H7 (cell line): ENCODE measurements around the gene NUDT14. TPM values are rescaled to one million over a fixed set of nuclear protein-coding genes. Genes with fewer than 3 reads are reported as not detected.
A peak's percentile ranks its signal among the peaks of the same experiment; 100 is the strongest.

Source experiments
- DNase-seq: peaks from one replicate; pipeline ENCODE4 v3.0.0; 2012
- H3K27me3 ChIP-seq: 2 replicates; pipeline ENCODE4 v1.6.0; 2011; ENCODE audit warnings: mild to moderate bottlenecking, low read length; ENCODE audit not compliant: control insufficient read depth, insufficient read depth
- H3K36me3 ChIP-seq: replicated peaks from 2 replicates; pipeline ENCODE4 v1.5.1; 2011; ENCODE audit warnings: low read length; ENCODE audit not compliant: control insufficient read depth, insufficient read depth
- H3K4me3 ChIP-seq: 2 replicates; pipeline ENCODE4 v1.5.1; 2011; ENCODE audit warnings: low read depth, mild to moderate bottlenecking, control low read depth, low read length, moderate library complexity; ENCODE audit not compliant: insufficient read depth
- total RNA-seq: library from RNA; depleted of rRNA; stranded (reverse); fragments of >200 nt; shearing (Covaris generic); gene quantifications from 2 replicates; pipeline ENCODE4 v1.2.3, GENCODE V29; 2014

NUDT14 gene
- total RNA-seq, 1 experiment from 2014 or later = 33.6 TPM

DNA sequence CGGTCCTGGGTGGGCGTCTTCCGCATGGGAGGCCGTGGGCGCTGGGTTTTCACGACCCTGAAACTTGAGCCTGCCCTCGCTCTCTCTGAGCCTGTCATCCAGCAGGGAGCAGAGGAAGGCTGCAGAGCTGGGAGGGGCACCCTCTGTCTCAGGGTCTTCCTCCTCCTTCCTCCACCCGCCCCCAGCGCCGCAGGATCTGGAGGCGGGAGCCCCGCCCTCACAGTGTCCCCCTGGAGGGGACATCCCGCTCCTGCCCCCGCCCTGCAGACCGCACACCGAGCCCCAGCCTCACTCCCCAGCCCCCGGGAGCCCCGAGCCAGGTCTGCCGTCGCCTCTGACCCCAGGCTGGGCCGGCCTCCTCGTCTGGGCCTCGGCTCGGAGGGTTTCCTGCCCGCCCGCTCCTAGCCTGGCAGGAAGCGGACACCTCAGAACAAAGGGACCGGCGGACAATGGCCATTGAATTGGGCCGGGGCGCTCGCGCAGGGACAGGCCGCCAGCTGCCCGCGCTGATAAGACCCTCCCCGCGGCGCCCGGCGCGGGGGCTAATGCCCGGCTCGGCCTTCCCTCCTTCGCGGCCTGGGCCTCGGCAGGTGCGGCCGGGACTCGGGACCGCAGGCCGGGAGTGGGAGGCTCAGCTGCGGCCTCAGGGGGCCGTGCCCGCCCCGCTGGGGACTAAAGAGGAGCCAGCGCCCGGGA is 15.3 kb upstream of the NUDT14 start:
- Histone ChIP-seq H3K36me3 (no peaks in the 10 kb centered on the region), H3K27me3 (peaks cover 3% of the 10 kb centered on the region; the same call in 1 of the 2 replicates), H3K4me3 (peak overlapping the region; percentile 23; the same call in 1 of the 2 replicates)
- peak; percentile 92 for DNase-seq

GRCh38 chr14:105195522-105196264 is 14.6 kb upstream of the NUDT14 start:
- Histone ChIP-seq H3K36me3 (no peaks in the 10 kb centered on the region), H3K27me3 (peaks cover 3% of the 10 kb centered on the region; the same call in 1 of the 2 replicates), H3K4me3 (0 out of 2 replicates have a peak overlapping the region, but pooled peaks have one; percentile 23)
- DNase-seq = peak; percentile 83

DNA sequence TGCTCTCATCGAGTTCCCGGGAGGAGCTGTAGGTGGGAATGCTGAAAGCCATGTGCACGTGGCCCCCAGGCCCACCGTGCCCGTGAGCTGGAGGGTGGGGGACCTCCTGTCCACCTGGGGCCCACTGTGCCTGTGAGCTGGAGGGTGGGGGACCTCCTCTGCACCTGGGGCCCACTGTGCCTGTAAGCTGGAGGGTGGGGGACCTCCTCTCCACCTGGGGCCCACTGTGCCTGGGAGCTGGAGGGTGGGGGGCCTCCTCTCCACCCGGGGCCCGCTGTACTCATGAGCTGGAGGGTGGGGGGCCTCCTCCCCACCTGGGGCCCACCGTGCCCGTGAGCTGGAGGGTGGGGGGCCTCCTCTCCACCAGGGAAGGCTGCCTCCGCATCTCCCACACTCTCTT is 13.9 kb upstream of the NUDT14 start:
- Histone ChIP-seq H3K27me3 (peaks cover 3% of the 10 kb centered on the region; the same call in 1 of the 2 replicates), H3K36me3 (no peaks in the 10 kb centered on the region), H3K4me3 (no peak overlapping the region)
- DNase-seq = no peak

GRCh38 chr14:105193916-105194782 is 13.0 kb upstream of the NUDT14 start:
- Histone ChIP-seq H3K36me3 (no peaks in the 10 kb centered on the region), H3K27me3 (peaks cover 3% of the 10 kb centered on the region; the same call in 1 of the 2 replicates), H3K4me3 (no peak overlapping the region)
- no peak for DNase-seq

- Histone ChIP-seq H3K36me3 (no peaks in the 10 kb centered on the region), H3K4me3 (no peak overlapping the region), H3K27me3 (peaks cover under 1% of the 10 kb centered on the region; the same call in 1 of the 2 replicates)
- DNase-seq = no peak
Measured at GRCh38 chr14:105192866-105193731, 12.0 kb upstream of the NUDT14 start.

GRCh38 chr14:105187935-105188524 is 6.9 kb upstream of the NUDT14 start:
- no peaks in the 10 kb centered on the region for H3K36me3 ChIP-seq
- DNase-seq = no peak
- H3K27me3 ChIP-seq = no peaks in the 10 kb centered on the region
- no peak overlapping the region for H3K4me3 ChIP-seq

GRCh38 chr14:105187116-105187515 is 6.0 kb upstream of the NUDT14 start:
- H3K27me3 ChIP-seq = no peaks in the 10 kb centered on the region
- no peak for DNase-seq
- no peak overlapping the region for H3K4me3 ChIP-seq
- H3K36me3 ChIP-seq = no peaks in the 10 kb centered on the region

- Histone ChIP-seq H3K36me3 (no peaks in the 10 kb centered on the region), H3K4me3 (no peak overlapping the region)
Measured at GRCh38 chr14:105185973-105186372, 4.9 kb upstream of the NUDT14 start.

DNA sequence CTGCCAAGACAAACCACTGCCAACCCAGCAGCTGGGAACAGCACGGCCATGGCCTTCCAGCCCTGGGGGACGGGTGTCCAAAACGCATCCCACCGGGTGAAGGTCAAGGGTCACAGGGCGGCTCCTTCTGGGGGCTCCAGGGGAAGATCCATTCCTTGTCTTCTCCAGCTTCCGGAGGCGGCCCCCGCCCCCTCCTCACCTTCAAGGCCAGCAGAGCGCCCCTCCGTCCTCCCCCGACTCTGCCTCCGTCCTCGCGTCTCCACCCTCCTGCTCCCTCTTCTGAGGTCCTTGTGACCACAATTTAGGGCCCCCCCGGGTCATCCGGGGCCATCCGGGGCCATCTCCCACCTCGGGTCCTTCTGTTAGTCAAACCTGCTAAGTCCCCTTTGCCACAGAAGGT is 3.9 kb upstream of the NUDT14 start:
- Histone ChIP-seq H3K27me3 (peaks cover 2% of the 10 kb centered on the region), H3K36me3 (no peaks in the 10 kb centered on the region), H3K4me3 (no peak overlapping the region)
- no peak for DNase-seq

More at GRCh38 chr14:105185973-105186372, 4.9 kb upstream of the NUDT14 start:
- H3K27me3 ChIP-seq = no peaks in the 10 kb centered on the region
- no peak for DNase-seq

- no peaks in the 10 kb centered on the region for H3K36me3 ChIP-seq
- no peak for DNase-seq
- peaks cover 2% of the 10 kb centered on the region for H3K27me3 ChIP-seq
- no peak overlapping the region for H3K4me3 ChIP-seq
Measured at GRCh38 chr14:105184461-105184860, 3.3 kb upstream of the NUDT14 start.

GRCh38 chr14:105182296-105183020 is 1.3 kb upstream of the NUDT14 start:
- Histone ChIP-seq H3K4me3 (no peak overlapping the region), H3K36me3 (no peaks in the 10 kb centered on the region), H3K27me3 (peaks cover 2% of the 10 kb centered on the region)
- no peak for DNase-seq

DNA sequence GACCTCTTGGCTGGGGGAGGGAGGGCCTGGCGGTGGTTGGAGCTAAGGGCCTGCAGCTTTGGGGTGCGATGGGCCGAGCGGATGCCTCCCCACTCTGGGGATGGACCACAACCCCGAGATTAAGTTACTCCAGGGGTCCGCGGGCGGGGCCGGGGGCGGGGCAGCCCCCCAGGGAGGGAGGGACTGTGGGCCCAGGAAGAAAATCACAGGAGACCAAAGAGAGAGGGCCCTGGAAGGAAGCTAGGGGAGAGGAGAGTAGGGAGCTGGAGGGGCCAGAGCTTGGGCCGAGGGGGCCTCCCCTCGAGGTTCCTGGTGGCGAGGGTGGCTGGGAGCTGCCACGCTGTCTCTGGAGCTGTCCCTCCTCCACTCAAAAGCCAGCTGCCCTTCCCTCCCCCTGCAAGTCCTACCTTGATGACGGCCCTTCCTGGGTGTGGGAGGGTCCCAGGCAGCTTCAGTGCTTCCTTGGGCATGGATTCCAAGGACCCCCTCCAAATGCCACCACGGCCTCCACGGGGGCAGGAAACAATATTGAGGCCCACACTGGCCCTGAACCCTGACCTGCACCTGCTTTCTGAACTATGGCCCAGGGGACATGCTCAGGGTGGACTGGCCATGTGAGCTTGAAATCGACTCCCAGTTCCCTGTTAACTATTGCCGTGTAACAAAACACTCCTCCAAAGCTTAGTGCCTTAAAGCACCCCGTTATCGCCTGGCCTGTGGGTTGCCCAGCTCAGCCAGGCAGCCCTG is 610 bp upstream of the NUDT14 start:
- Histone ChIP-seq H3K4me3 (peak overlapping the region; percentile 39), H3K36me3 (no peaks in the 10 kb centered on the region), H3K27me3 (peaks cover 2% of the 10 kb centered on the region)
- DNase-seq = no peak
